AG04449 (cell line): Measurements from ENCODE around the gene DDX54.
"Not testable (repeated sequence)": the region's sequence is repeated elsewhere in the genome, so short reads cannot be mapped to it uniquely, and the experiment has no call there.

Experiments
- CTCF ChIA-PET: fragments of 350-600 bp; formaldehyde crosslinking; extraction: SDS; loops from one replicate; lab custom pipeline; 2021; ENCODE audit warnings: antibody characterized with exemption; lab: Yijun Ruan, JAX
- POLR2A ChIA-PET: fragments of 400-600, 350-600 bp; formaldehyde crosslinking; extraction: SDS; loops from one replicate; lab custom pipeline; 2020; ENCODE audit warnings: antibody characterized with exemption, inconsistent platforms; lab: Yijun Ruan, JAX
- DNase-seq: peaks from one replicate; pipeline ENCODE4 v3.0.0-alpha.2; 2010; ENCODE audit warnings: low read depth, low spot score
- H3K4me3 ChIP-seq: 2 replicates; pipeline ENCODE4 v1.5.1; 2011; ENCODE audit warnings: low read depth, mild to moderate bottlenecking, control low read depth, low read length
- TF ChIP-seq, protein P1 (sequence below): IDR thresholded peaks from one replicate; pipeline ENCODE4 v1.5.1; 2011; ENCODE audit warnings: mild to moderate bottlenecking, moderate library complexity, low read length, control low read depth, inconsistent platforms; ENCODE audit not compliant: insufficient read depth; ENCODE audit errors: missing control alignments

DDX54 gene

DNA sequence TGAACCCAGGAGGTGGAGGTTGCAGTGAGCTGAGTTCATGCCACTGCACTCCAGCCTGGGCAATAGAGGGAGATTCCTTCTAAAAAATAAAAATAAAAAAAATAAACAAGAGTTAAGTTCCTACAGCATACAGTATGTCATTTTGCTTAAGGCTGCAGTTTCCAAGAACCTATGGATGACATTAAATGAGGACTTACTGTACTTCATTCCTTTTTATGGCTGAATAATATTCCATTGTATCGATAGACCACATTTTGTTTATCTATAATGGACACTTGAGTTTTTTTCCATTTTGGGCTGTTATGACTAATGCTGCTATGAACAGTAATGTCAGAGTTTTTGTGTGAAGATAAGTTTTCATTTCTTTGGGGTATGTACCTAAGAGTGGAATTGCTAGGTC is 67.1 kb downstream of the DDX54 start:
- ChIA-PET CTCF (no interaction called here), POLR2A (no interaction called here)
- no peak for DNase-seq
- H3K4me3 ChIP-seq, result no peak overlapping the region
- TF ChIP-seq, protein P1, sequence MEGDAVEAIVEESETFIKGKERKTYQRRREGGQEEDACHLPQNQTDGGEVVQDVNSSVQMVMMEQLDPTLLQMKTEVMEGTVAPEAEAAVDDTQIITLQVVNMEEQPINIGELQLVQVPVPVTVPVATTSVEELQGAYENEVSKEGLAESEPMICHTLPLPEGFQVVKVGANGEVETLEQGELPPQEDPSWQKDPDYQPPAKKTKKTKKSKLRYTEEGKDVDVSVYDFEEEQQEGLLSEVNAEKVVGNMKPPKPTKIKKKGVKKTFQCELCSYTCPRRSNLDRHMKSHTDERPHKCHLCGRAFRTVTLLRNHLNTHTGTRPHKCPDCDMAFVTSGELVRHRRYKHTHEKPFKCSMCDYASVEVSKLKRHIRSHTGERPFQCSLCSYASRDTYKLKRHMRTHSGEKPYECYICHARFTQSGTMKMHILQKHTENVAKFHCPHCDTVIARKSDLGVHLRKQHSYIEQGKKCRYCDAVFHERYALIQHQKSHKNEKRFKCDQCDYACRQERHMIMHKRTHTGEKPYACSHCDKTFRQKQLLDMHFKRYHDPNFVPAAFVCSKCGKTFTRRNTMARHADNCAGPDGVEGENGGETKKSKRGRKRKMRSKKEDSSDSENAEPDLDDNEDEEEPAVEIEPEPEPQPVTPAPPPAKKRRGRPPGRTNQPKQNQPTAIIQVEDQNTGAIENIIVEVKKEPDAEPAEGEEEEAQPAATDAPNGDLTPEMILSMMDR, result no peak

DNA sequence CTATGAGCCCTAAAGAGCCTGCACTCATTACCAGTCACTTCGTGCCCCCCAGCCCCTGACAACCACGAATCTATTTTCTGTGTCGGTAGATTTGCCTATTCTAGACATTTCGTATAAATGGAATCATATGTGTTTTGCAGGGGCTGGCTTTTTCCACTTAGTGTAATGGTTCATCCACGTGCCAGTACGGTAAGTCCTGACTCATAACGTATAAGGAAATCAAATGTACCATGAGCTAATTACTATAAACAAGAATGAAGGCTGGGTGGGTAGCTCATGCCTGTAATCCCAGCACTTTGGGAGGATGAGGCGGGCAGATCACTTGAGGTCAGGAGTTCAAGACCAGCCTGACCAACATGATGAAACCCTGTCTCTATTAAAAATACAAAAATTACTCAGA is 67.6 kb downstream of the DDX54 start:
- CTCF ChIA-PET, result interaction anchor here (1.1 kb wide), 1 partner anchor 14 kb away, joined by 3 read pairs; no protein-coding TSS in a partner anchor
- DNase-seq, H3K4me3 ChIP-seq, POLR2A ChIA-PET: not testable (repeated sequence)

DNA sequence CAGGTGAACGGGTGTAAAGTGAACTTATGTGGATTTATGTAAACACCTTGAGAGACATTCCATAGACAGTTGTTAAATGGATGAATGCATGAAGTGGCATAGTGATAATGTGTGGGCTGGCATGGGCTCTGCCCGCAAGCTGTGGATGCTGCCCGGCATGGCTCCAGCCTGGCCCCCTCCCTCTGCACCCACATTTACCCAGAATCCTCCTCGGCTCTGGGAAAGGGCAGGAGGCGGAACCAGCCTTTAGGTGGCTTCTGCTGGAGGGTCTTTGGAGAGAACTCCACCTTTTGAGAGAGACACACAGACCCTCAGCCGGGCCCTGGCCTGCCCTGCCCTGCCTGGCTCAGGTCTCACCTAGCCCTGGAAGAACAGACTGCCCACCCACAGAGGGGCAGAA is 68.4 kb downstream of the DDX54 start:
- ChIA-PET POLR2A (no interaction called here), CTCF (interaction anchor here (1.1 kb wide), 1 partner anchor 15 kb away, joined by 3 read pairs; no protein-coding TSS in a partner anchor)
- no peak overlapping the region for H3K4me3 ChIP-seq
- TF ChIP-seq, protein P1, result no peak
- no peak for DNase-seq

DNA sequence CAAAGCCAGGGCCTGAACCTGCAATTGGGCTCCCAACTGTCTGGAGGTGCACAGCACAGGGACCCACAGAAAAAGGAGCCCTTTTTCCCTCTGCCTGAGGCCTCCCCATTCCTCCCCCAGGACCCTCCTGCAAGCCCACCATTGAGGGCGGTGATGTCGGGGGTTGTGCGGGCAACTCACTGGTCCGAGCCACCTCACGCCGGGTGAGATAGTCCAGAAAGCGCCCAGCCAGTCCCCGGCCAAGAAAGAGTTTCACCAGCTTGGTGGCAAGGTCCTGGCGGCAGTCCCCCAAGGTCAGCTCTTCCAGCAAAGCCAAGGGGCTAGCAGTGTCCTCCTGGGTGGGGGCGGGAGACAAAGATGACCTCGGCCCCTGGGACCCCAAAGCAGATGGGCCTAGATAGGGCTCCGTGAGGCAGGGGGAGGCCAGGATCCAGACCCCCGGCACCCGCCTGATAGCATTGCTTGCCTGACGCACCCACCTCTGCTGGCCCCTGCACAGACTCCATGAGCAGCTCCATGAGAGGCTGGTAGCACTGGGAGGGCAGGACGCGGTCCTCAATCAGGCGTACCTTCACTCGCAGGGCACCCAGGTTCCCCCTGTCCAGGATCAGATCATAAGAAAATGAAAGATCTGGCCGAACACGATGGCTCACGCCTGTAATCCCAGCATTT is 69.7 kb downstream of the DDX54 start:
- TF ChIP-seq, protein P1, result no peak
- H3K4me3 ChIP-seq, result no peak overlapping the region
- CTCF ChIA-PET, result no interaction called here
- DNase-seq, result no peak
- POLR2A ChIA-PET, result no interaction called here

DNA sequence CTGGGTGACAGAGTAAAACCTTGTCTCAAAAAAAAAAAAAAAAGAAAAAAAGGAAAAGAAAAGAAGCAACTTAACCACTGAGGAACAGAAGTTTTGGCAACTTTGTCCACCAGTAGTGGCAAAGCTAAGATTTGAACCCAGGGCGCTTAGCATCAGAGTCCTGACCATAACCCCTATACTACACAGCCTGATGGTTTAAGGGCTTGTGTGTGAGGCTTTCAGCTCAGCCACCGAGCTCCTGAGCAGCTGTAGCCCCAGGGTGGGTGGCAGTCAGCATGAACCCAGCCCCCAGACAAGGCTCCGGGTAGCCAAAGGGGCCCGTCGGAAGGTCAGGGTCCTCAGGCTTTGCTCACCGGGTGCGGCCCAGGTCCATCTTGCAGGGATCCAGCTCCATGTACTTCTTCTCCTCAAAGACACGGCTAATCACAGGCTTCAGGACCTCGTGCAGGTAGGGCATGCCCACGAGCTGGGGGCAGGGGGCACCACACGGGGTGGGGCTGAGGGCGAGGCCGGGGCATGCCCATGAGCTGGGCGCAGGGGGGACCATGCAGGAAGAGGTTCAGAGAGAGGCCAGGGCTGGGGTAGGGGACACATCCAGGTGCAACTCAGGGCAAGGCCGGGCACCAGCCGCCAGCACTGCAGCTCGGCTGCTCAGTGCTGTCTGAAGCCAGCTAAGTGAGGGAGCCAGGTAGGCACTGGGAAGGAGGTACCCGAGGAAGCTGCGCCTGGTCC is 70.7 kb downstream of the DDX54 start:
- CTCF ChIA-PET, result no interaction called here
- no peak for DNase-seq
- no peak overlapping the region for H3K4me3 ChIP-seq
- TF ChIP-seq, protein P1, result no peak
- POLR2A ChIA-PET, result no interaction called here

DNA sequence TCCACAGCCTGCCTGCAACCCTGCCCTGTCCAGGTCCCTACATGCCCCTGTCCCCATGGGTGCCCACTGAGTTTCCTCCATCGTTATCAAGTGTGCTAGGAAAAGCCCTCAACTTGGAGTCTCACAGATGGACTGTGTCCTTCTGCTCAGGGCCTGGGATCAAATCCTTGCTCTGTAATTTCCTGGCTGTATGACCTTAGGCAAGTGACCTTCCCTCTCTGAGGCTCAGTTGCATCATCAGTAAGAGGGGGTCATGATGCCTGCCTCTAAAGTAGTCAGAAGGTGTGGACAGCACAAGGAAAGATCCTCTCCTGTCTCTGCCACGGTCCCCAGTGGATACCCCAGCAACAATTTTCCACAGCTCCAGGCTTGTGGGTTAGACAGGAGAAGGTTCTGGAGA is 71.9 kb downstream of the DDX54 start:
- DNase-seq, result no peak
- POLR2A ChIA-PET, result no interaction called here
- CTCF ChIA-PET, result no interaction called here
- H3K4me3 ChIP-seq, result no peak overlapping the region
- TF ChIP-seq, protein P1, result no peak
